H1 (cell line): ENCODE data around the gene APAF1. TPM values are rescaled to one million over a fixed set of nuclear protein-coding genes. Genes with fewer than 3 reads are reported as not detected.

Experiments
- MAX ChIP-seq: IDR thresholded peaks from 2 replicates; pipeline ENCODE4 v1.6.1; 2012; ENCODE audit warnings: inconsistent platforms
- POLR2AphosphoS5 ChIP-seq: IDR thresholded peaks from 2 replicates; pipeline ENCODE4 v1.6.1; 2011; ENCODE audit warnings: low read depth, low read length
- RAD21 ChIP-seq, 2 experiments: IDR thresholded peaks in 1 of 2; conservative IDR thresholded peaks in 1 of 2; 2 replicates each; pipeline ENCODE4 v1.6.1; 2011; ENCODE audit warnings: low read depth in 2 of 2, low read length in 2 of 2, improper control_type of control experiment in 1 of 2, inconsistent platforms in 1 of 2, mild to moderate bottlenecking in 1 of 2, moderate library complexity in 1 of 2
- SP1 ChIP-seq: IDR thresholded peaks from 2 replicates; pipeline ENCODE4 v1.6.1; 2011; ENCODE audit warnings: low read depth, low read length
- polyA plus RNA-seq, 7 experiments: library from polyadenylated mRNA; depleted of rRNA in 3 of 7; stranded (reverse) in 5 of 7; unstranded in 2 of 7; fragments of >200 nt in 5 of 7; fragments of 200-250 nt in 2 of 7; gene quantifications; 1 replicate in 5 of 7; 2 replicates in 1 of 7; 4 replicates in 1 of 7; pipeline versions ENCODE4 v1.2.1 to v1.2.3, GENCODE V29; 2011 to 2013; ENCODE audit warnings: missing spikeins in 2 of 7, mixed read lengths in 2 of 7
- total RNA-seq: library from RNA; stranded (reverse); fragmentation: NEBNext Ultra II Directional; extraction: Animal tissue kit (Norgen Biotek cat#: 25700); gene quantifications from 2 replicates; pipeline ENCODE4 v1.2.1, GENCODE V29; 2021

Gene APAF1
- total and polyA plus RNA-seq, 2 of the 8 experiments (the other 6 are each of a cell fraction or from before 2014, with no cell fraction given): 4.7 to 22.6 TPM

- TF ChIP-seq RAD21 (IDR thresholded peaks at IDR 0.05 in 1 of 2, conservative IDR thresholded peaks at IDR 0.05 in 1 of 2; ENCODE audit: low read depth in 2 of 2, low read length in 2 of 2) (peak; percentile 82), MAX (0 out of 2 replicates have a peak, but pooled peaks have one; percentile 8), POLR2AphosphoS5 (no peak), SP1 (no peak)
These were observed 53.7 kb downstream of the APAF1 start (continued) for GRCh38 chr12:98698603-98699463.
